Measurements from ENCODE around the gene INSRR.

Gene INSRR

GRCh38 chr1:156862584-156862983 is 3.7 kb upstream of the INSRR start:
- Histone ChIP-seq H3K9me3 (ENCODE audit: control insufficient read depth in 2 of 2, low read length in 2 of 2) (no peaks in the 10 kb centered on the region), H3K9ac (ENCODE audit: low read length in 2 of 2) (no peak overlapping the region), H3K4me3 (ENCODE audit: low read length in 2 of 2) (no peak overlapping the region), H3K27ac (ENCODE audit: low read length) (no peak overlapping the region), H3K4me1 (ENCODE audit: control insufficient read depth, insufficient read depth, low read length) (peaks cover 29% of the 10 kb centered on the region), H3K27me3 (ENCODE audit: control insufficient read depth in 1 of 2, insufficient read depth in 2 of 2, low read length in 2 of 2) (peaks cover 62 to 63% of the 10 kb centered on the region in 2 donors), H3K36me3 (ENCODE audit: control insufficient read depth in 2 of 2, insufficient read depth in 2 of 2, low read length in 2 of 2) (no peaks in the 10 kb centered on the region)

- H3K4me1 ChIP-seq (ENCODE audit: control insufficient read depth, insufficient read depth, low read length), result peaks cover 29% of the 10 kb centered on the region
- no peak within 1 kb of the TSS for H3K27ac ChIP-seq (ENCODE audit: low read length)
- H3K4me3 ChIP-seq (ENCODE audit: low read length in 2 of 2), result peak within 1 kb of the TSS; percentile 64 to 66
- H3K36me3 ChIP-seq (ENCODE audit: control insufficient read depth in 2 of 2, insufficient read depth in 2 of 2, low read length in 2 of 2), result no peaks in the 10 kb centered on the region
- H3K9ac ChIP-seq (ENCODE audit: low read length in 2 of 2), result peak within 1 kb of the TSS in 1 of 2 donors; percentile 32
- no peaks in the 10 kb centered on the region for H3K9me3 ChIP-seq (ENCODE audit: control insufficient read depth in 2 of 2, low read length in 2 of 2)
- peaks cover 64 to 72% of the 10 kb centered on the region in 2 donors for H3K27me3 ChIP-seq (ENCODE audit: control insufficient read depth in 1 of 2, insufficient read depth in 2 of 2, low read length in 2 of 2)
These were observed 1.9 kb upstream of the INSRR start, which contains the start of gene NTRK1 for GRCh38 chr1:156860628-156861423. TSS of gene NTRK1 (plus strand) at chr1:156860865. CDS start at chr1:156860935, 70 bp downstream.

DNA sequence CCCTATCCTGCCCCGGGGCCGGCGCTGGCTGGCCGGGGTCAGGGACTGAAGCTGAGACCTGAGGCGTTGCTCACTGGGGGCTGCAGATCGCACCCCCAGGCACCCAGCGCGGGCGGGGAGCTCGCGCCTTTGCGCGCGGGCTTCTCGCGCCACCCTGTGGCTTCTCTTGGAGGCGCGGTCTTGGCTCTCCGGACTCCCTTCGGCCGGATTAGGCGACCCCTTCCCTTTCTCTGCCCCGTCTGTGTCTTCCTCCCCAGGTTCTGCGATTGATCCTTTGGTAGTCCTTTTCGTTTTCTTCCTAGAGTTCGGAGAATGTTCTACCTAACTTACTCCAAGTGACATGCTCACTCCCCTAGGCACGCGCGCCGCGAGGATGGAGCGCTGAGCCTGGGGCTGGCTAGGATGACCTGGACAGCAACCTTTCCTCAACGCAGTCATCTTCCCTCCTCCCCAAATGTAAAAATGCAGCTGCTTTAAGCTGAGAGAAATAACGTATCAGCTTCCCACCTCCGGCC is 1.3 kb upstream of the INSRR start:
- peaks cover 29% of the 10 kb centered on the region for H3K4me1 ChIP-seq (ENCODE audit: control insufficient read depth, insufficient read depth, low read length)
- peaks cover 62 to 67% of the 10 kb centered on the region in 2 donors for H3K27me3 ChIP-seq (ENCODE audit: control insufficient read depth in 1 of 2, insufficient read depth in 2 of 2, low read length in 2 of 2)
- no peaks in the 10 kb centered on the region for H3K36me3 ChIP-seq (ENCODE audit: control insufficient read depth in 2 of 2, insufficient read depth in 2 of 2, low read length in 2 of 2)
- no peaks in the 10 kb centered on the region for H3K9me3 ChIP-seq (ENCODE audit: control insufficient read depth in 2 of 2, low read length in 2 of 2)
- H3K27ac ChIP-seq (ENCODE audit: low read length), result no peak overlapping the region
- H3K4me3 ChIP-seq (ENCODE audit: low read length in 2 of 2), result peak overlapping the region; percentile 64 to 66
- peak overlapping the region in 1 of 2 donors; percentile 32 for H3K9ac ChIP-seq (ENCODE audit: low read length in 2 of 2)

DNA sequence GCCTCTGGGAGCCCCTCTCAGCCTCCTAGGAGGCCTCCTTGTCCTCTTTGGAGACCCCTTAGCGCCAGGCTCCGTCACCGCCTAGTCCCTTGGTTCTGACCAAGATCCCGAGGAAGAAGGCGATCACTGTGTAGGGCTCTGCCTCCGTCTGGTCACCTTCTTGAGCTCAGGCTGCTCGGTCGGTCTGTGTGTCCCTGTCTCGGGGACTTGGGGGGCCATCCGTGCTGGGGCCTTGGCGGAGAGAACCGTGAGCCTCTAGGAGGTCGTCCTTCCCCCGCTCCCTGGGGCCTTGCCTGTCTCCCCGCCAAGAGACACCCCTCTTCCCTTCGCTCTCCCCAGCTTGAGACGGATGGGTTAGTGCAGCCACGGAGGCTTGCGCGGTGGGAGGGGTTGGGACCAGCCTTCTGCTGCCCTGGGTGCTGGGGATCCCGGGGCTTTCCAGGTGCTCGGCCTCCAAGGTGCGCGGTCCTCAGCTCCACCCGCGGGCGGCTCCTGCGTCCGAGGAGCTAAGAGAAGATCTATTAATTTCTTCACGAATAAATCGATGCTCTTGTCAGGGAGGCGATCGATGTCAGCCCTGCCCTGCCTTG is 701 bp upstream of the INSRR start:
- Histone ChIP-seq H3K27ac (ENCODE audit: low read length) (no peak overlapping the region), H3K9ac (ENCODE audit: low read length in 2 of 2) (peak overlapping the region in 1 of 2 donors; percentile 32), H3K4me1 (ENCODE audit: control insufficient read depth, insufficient read depth, low read length) (peaks cover 29% of the 10 kb centered on the region), H3K27me3 (ENCODE audit: control insufficient read depth in 1 of 2, insufficient read depth in 2 of 2, low read length in 2 of 2) (peaks cover 59 to 67% of the 10 kb centered on the region in 2 donors), H3K4me3 (ENCODE audit: low read length in 2 of 2) (peak overlapping the region; percentile 64 to 66), H3K36me3 (ENCODE audit: control insufficient read depth in 2 of 2, insufficient read depth in 2 of 2, low read length in 2 of 2) (no peaks in the 10 kb centered on the region), H3K9me3 (ENCODE audit: control insufficient read depth in 2 of 2, low read length in 2 of 2) (no peaks in the 10 kb centered on the region)

- Histone ChIP-seq H3K9me3 (ENCODE audit: control insufficient read depth in 2 of 2, low read length in 2 of 2) (no peaks in the 10 kb centered on the region), H3K9ac (ENCODE audit: low read length in 2 of 2) (no peak overlapping the region), H3K36me3 (ENCODE audit: control insufficient read depth in 2 of 2, insufficient read depth in 2 of 2, low read length in 2 of 2) (no peaks in the 10 kb centered on the region), H3K4me1 (ENCODE audit: control insufficient read depth, insufficient read depth, low read length) (peaks cover 29% of the 10 kb centered on the region), H3K27ac (ENCODE audit: low read length) (no peak overlapping the region), H3K27me3 (ENCODE audit: control insufficient read depth in 1 of 2, insufficient read depth in 2 of 2, low read length in 2 of 2) (peaks cover 51 to 67% of the 10 kb centered on the region in 2 donors), H3K4me3 (ENCODE audit: low read length in 2 of 2) (peak overlapping the region in 1 of 2 donors; percentile 47)
These were observed 361 bp downstream of the INSRR start for GRCh38 chr1:156858555-156858956.

DNA sequence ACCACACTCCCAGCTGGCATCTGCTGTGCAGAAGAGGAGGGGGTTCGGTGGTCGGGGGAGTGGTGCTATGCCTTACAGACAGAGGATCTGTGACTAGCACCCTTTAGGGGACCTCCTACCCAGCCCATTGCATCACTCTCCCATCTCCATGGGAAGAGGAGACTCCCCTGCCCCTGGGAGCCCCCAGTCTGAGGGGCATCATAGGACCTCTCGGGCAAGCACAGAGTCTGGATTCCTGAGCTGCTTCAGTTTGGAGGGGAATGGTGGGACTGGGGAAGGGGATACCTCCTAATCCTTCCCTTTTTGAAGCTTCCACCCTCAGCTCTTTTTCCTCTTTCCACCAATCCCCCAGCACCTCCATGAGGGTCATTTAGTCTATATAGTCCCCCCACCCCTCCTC is 1.4 kb downstream of the INSRR start:
- H3K36me3 ChIP-seq (ENCODE audit: control insufficient read depth in 2 of 2, insufficient read depth in 2 of 2, low read length in 2 of 2), result no peaks in the 10 kb centered on the region
- H3K27ac ChIP-seq (ENCODE audit: low read length), result no peak overlapping the region
- no peak overlapping the region for H3K4me3 ChIP-seq (ENCODE audit: low read length in 2 of 2)
- peaks cover 43 to 60% of the 10 kb centered on the region in 2 donors for H3K27me3 ChIP-seq (ENCODE audit: control insufficient read depth in 1 of 2, insufficient read depth in 2 of 2, low read length in 2 of 2)
- H3K4me1 ChIP-seq (ENCODE audit: control insufficient read depth, insufficient read depth, low read length), result peaks cover 30% of the 10 kb centered on the region
- H3K9ac ChIP-seq (ENCODE audit: low read length in 2 of 2), result no peak overlapping the region
- no peaks in the 10 kb centered on the region for H3K9me3 ChIP-seq (ENCODE audit: control insufficient read depth in 2 of 2, low read length in 2 of 2)

DNA sequence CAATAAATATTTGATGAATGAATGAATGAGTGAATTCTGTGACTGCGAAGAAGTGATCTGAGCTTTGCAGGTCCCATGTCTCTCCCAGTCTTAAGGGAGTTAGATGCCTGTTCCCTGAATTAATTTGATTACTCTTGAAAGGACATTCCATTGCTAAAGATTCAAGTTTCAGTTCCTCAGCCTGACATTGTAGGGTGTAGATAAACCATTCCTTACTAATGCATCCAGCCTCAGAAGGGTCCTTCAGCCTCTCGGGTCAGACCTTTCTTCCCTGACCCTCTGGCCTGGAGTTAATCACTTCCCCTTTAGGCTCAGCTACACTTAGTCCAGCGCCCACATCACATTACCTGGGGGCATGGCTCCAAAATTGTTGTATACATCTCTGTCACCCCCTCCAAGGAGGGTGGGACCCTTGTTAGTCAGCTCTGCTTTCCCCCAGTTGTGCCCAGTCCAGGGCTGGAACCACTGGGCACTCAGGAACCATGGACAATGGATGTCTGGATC is 2.6 kb downstream of the INSRR start:
- peaks cover 33 to 48% of the 10 kb centered on the region in 2 donors for H3K27me3 ChIP-seq (ENCODE audit: control insufficient read depth in 1 of 2, insufficient read depth in 2 of 2, low read length in 2 of 2)
- no peaks in the 10 kb centered on the region for H3K36me3 ChIP-seq (ENCODE audit: control insufficient read depth in 2 of 2, insufficient read depth in 2 of 2, low read length in 2 of 2)
- no peak overlapping the region for H3K4me3 ChIP-seq (ENCODE audit: low read length in 2 of 2)
- H3K4me1 ChIP-seq (ENCODE audit: control insufficient read depth, insufficient read depth, low read length), result peaks cover 36% of the 10 kb centered on the region
- H3K9ac ChIP-seq (ENCODE audit: low read length in 2 of 2), result no peak overlapping the region
- H3K9me3 ChIP-seq (ENCODE audit: control insufficient read depth in 2 of 2, low read length in 2 of 2), result no peaks in the 10 kb centered on the region
- H3K27ac ChIP-seq (ENCODE audit: low read length), result no peak overlapping the region

DNA sequence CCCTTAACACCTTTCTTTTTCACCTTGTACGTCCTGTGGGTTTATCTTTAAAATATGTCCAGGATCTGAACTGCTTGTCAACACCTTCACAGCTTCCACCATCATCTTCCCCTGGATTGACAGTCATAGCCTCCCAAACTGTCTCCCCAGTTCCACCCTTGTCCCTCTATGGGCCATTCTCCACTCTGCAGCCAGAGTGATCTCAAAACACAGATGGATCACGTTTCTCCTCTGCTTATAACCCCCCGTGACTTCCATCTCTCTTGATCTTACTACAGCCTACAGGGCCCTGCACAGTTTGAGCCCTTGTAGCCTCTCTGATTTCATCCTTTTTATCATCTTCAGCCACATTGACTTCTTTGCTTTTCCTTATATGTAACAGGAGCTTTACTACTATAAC is 4.3 kb downstream of the INSRR start:
- no peaks in the 10 kb centered on the region for H3K36me3 ChIP-seq (ENCODE audit: control insufficient read depth in 2 of 2, insufficient read depth in 2 of 2, low read length in 2 of 2)
- H3K27me3 ChIP-seq (ENCODE audit: control insufficient read depth in 1 of 2, insufficient read depth in 2 of 2, low read length in 2 of 2), result peaks cover 24 to 31% of the 10 kb centered on the region in 2 donors
- no peak overlapping the region for H3K4me3 ChIP-seq (ENCODE audit: low read length in 2 of 2)
- H3K4me1 ChIP-seq (ENCODE audit: control insufficient read depth, insufficient read depth, low read length), result peaks cover 21% of the 10 kb centered on the region
- H3K9me3 ChIP-seq (ENCODE audit: control insufficient read depth in 2 of 2, low read length in 2 of 2), result no peaks in the 10 kb centered on the region
- H3K9ac ChIP-seq (ENCODE audit: low read length in 2 of 2), result no peak overlapping the region
- H3K27ac ChIP-seq (ENCODE audit: low read length), result no peak overlapping the region

GRCh38 chr1:156853761-156854160 is 5.2 kb downstream of the INSRR start:
- H3K27me3 ChIP-seq (ENCODE audit: control insufficient read depth in 1 of 2, insufficient read depth in 2 of 2, low read length in 2 of 2), result peaks cover 20 to 27% of the 10 kb centered on the region in 2 donors

GRCh38 chr1:156852418-156852874 is 6.5 kb downstream of the INSRR start:
- Histone ChIP-seq H3K27me3 (ENCODE audit: control insufficient read depth in 1 of 2, insufficient read depth in 2 of 2, low read length in 2 of 2) (peaks cover 14 to 22% of the 10 kb centered on the region in 2 donors), H3K4me3 (ENCODE audit: low read length in 2 of 2) (no peak overlapping the region), H3K27ac (ENCODE audit: low read length) (no peak overlapping the region), H3K4me1 (ENCODE audit: control insufficient read depth, insufficient read depth, low read length) (peaks cover 11% of the 10 kb centered on the region), H3K36me3 (ENCODE audit: control insufficient read depth in 2 of 2, insufficient read depth in 2 of 2, low read length in 2 of 2) (no peaks in the 10 kb centered on the region), H3K9ac (ENCODE audit: low read length in 2 of 2) (no peak overlapping the region), H3K9me3 (ENCODE audit: control insufficient read depth in 2 of 2, low read length in 2 of 2) (no peaks in the 10 kb centered on the region)

More at GRCh38 chr1:156853761-156854160, 5.2 kb downstream of the INSRR start:
- Histone ChIP-seq H3K9me3 (ENCODE audit: control insufficient read depth in 2 of 2, low read length in 2 of 2) (no peaks in the 10 kb centered on the region), H3K9ac (ENCODE audit: low read length in 2 of 2) (no peak overlapping the region), H3K27ac (ENCODE audit: low read length) (no peak overlapping the region), H3K36me3 (ENCODE audit: control insufficient read depth in 2 of 2, insufficient read depth in 2 of 2, low read length in 2 of 2) (no peaks in the 10 kb centered on the region), H3K4me3 (ENCODE audit: low read length in 2 of 2) (no peak overlapping the region), H3K4me1 (ENCODE audit: control insufficient read depth, insufficient read depth, low read length) (peaks cover 13% of the 10 kb centered on the region)

All from stomach smooth muscle (tissue), 2 donors.